8988T (cell line): ENCODE results near the gene CECR2.

ENCODE experiments used
- DNase-seq: peaks from one replicate; pipeline ENCODE4 v3.0.0; 2011

The CECR2 gene

GRCh38 chr22:17368554-17369438, 464 bp upstream of the CECR2 start:
- no peak for DNase-seq

DNA sequence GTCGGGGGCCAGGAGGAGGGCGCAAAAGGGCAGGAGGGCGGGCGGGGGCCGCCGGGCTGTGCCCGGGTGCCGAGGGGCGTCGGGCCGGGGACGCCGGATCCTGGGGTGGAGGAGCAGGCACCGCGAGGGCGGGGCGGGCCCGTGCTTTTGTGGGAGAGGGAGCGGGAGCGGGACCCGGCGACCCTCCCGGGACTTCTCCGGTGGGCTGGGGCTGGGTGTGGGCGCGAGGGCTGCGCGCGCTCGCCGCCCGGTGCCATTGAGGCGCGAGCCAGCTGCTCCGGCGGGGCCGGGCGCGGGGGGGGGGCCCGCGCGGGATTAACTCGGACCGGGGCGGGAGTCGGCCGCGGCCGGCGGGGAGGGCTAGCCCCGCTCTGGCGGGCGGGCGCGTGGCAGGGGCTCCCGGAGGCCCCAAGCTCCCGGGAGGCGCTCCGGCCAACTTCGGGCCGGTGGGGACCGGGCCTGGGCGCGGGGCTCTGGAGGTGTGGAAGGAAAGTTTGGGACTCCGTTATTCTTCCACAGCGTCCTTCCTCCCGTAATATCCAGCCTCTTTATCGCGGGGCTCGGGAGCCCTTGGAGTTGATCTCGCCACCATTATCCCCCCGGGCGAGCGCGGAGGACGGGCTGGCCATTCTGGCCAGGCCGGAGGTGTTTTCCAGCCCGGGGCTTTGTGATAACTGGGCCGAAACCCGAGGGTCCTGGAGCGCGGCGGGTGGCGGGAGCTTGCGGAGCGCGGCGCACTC, 936 bp downstream of the CECR2 start:
- no peak for DNase-seq

DNA sequence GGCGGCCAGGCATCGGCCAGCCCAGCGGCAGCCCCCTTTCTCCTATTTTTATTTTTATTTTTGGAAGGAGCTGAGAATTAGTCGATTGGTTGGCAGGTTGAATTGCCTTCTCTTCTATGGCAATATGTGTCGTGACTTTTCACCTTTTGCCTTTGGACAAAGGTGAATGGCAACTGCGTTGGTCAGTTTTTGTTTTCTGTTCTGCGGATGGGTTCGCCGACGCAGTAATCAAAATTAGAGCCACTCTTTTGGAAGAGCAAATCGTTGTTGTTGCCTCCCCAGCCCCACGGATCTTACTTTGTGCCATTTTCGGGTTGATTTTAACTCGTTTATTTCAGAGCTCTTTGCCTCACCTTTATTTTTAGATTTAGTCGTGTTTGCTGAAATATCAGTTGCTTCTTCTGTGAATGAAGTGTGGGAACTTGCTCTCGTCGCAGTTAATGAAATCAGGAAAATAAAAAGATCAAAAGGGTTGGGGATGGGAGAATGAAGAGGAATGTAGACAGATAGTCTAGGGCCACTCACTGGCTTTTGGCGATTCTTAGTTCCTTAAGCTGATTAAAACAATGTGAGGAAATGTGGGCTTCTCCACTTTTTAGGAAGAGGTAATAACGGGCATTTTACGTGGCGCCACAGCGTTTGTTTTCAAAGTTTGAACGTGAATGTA, 1.6 kb downstream of the CECR2 start:
- no peak for DNase-seq

- no peak for DNase-seq
Measured at GRCh38 chr22:17371448-17371847, 2.2 kb downstream of the CECR2 start.

- no peak for DNase-seq
Measured at GRCh38 chr22:17373855-17374254, 4.6 kb downstream of the CECR2 start.

- DNase-seq, result no peak
Measured at GRCh38 chr22:17375914-17376614, 6.8 kb downstream of the CECR2 start.

GRCh38 chr22:17376950-17377349, 7.7 kb downstream of the CECR2 start:
- DNase-seq, result no peak

- no peak for DNase-seq
Measured at GRCh38 chr22:17379944-17380343, 10.7 kb downstream of the CECR2 start.

DNA sequence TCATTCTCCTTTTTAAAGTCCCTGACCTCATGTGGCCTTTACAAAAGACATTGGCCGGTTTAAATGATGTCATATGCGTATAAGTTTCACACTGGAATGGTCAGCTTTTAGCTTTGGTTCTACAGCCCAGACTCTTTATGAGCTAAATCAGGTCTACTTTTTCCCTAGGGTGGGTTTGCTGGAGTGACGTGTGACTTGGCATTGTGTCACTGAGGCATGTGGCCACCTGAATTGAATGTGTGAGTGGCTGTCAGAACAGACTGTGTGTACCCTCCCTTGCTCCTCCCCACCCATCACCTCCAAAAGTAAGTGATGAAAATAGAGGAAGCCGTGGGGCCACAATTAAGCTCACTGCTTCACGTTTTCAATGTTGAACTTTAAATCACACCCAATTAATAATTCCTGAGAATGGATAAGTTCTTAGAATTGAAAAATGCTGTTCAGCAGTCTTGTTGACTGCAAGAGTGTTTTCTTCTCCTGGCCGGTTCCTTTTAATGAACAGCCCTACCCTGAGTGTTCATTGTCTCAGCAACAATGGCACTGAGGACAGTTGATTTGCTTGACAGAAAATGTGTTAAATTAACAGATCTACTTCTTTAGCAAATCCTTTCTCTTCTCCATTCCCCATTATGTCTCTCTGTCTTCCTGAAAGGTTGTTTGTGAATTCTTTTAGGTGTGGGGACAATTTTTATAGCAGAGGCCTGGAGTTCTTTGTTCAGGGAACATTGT, 11.3 kb downstream of the CECR2 start:
- no peak for DNase-seq

DNA sequence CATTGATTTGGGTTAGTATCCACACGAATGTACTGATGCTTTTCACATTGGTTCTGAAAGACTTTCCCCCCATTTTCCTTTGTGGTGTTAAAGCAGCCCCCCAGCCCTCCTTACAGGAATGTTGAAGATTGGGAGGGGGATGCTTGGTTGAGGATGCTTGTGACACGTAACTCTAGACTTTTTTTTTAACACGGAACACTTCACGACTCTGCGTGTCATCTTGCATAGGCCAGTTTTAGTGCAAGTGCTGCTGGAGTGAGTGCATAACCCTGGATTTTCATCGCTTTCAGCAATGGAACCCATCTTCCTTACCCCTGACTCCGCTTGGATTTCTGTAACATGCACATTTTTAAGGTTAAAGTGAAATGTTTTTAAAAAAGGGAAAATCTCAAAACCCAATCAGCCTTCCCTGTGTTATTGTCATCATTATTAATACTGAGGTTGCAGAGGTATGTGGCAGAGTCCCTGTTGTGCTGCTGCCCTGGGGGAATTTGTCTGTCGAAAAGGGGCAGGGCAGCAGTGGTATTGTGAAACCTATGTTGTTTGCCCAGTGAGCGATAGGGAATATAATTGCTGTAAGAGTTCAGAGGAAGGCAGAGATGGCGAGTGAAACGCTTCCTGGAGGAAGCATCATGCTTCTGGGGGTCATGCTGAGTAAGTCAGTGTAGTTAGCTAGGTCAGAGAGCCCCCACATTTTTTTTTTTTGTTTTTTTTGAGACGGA, 12.1 kb downstream of the CECR2 start:
- no peak for DNase-seq

- DNase-seq, result no peak
Measured at GRCh38 chr22:17384612-17385330, 15.5 kb downstream of the CECR2 start.

- DNase-seq, result no peak
Measured at GRCh38 chr22:17387356-17387755, 18.1 kb downstream of the CECR2 start.

- no peak for DNase-seq
Measured at GRCh38 chr22:17388235-17388634, 19.0 kb downstream of the CECR2 start.

DNA sequence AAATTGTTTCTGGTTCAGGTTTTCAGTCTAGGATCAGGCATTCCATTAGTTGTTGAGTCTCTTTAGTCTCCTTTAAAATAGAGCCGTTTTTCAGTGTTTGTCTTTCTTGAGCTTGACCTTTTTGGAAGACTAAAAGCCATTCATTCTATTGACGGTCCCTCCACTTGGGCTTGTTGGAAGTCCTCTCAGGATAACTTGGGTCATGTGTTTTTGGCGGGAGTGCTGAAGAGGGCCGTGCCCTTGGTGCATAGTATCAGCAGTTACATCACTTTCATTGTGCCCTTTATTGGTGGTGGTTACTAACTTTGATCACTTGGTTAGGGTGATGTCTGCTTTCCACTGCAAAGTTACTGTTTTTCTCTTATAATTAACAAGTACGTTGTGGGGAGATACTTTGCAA, 20.8 kb downstream of the CECR2 start:
- no peak for DNase-seq

GRCh38 chr22:17396516-17396915, 27.3 kb downstream of the CECR2 start:
- no peak for DNase-seq

DNA sequence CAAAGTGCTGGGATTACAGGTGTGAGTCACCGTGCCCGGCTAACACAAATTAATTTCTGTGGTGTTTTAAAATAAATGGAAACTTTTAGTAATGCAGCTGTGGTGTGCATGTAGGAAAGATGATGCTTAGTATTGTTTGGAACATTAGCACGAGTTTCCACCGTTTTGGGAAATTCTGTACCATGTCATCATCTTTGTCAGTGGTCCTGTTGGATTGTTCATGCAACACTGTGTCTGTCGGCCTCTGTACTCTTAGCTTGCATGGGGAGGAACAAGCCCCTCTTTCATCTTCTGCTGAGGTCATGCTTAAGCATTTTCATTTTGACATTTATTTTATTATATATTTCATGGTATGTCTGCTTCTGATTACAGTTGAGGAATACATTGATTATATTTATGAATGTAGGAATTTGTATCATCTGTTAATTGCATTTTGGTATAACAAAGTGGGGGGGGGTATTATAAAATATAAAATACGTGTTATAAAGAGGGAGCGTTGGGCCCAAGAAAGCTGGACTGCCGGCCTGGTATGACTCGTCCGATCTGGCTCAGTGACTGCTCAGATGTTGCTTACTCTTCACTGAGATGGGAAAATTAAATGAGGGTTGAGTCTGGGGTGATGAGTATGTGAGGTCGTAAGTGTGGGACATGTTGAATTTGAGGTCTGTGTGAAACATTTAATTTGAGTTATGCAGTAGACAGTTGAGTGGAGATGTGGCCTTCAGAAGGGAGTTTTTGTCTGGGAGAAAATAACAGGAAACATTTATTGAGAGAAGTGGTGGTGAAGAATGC, 28.7 kb downstream of the CECR2 start:
- no peak for DNase-seq

DNA sequence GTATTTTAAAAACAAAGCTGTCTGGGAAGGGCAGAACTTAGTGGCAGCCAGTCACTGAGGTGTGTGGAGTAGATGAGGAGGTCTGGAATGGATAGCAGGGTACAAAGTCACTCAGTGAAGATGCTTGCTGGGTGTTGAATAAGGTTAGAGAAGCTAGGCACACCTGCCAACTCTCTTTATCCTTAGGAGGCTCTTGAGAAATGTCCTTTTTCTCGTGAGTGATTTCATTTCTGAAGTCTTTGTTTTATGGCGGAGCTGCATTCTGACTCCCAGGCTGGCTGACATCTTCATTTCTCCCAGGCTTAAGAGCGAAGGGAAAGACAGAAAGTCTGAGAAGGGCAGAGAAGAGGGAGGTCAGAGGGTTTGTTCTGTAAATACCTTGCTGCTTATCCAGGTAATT, 31.0 kb downstream of the CECR2 start:
- DNase-seq, result no peak

GRCh38 chr22:17401728-17402127, 32.5 kb downstream of the CECR2 start:
- DNase-seq, result no peak

GRCh38 chr22:17402293-17402692, 33.0 kb downstream of the CECR2 start:
- DNase-seq, result no peak

GRCh38 chr22:17403906-17404305, 34.6 kb downstream of the CECR2 start:
- no peak for DNase-seq
